Fibroblast of skin of right quadriceps (primary cell): ENCODE measurements around the gene CAMK1D.
"Not testable (repeated sequence)": the region's sequence is repeated elsewhere in the genome, so short reads cannot be mapped to it uniquely, and the experiment has no call there.

Source experiments
- DNase-seq: peaks from one replicate; pipeline ENCODE4 v3.0.0-alpha.2; 2013

Gene CAMK1D

DNA sequence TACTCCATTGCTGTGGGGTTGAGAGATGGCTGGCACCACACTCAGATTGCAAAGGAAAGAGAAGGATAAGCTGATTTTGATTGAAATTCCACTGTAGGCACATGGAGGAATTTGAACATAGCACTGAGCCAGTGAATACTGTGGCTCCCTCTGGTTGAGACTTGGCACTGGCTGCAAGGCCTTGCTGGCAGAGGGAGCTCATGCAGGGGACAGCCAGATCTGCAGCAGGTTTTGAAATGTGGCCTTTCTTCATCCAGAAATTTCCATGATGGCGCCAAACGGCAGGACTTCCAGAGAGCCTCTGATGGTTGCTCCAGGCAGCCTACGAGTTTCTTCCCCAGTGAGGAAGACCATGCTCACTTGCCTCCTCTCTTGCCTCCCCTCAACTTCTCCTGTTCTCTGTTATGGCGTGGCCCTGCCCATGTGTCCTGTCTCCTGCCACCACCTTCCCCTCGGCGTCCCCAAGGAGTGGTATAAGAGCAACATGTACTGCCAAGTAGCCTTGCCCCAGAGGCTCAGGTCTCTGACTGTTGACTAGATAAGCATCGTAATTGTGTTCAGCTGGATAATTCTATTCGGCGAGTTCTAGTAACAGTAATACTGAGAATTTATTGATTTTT, 386.6 kb downstream of the CAMK1D start:
- no peak for DNase-seq

DNA sequence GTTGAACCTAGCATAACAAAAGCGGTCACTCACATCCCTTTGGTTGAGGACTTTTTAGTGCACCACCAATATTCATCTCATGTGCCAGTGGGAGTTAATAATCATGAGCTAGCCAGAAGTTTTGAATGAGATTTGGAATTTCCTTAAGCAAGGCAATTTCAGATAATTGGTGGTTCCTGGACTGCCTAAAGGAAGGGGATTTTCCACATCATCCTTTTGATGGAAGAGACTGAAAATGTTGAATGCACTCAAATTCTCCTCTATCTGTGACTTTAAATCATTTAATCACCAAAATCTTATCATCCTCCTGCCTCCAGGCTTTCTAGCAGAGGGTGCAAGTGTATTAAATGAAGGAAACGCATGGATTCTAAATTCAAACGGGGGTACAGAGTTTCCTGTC, 391.5 kb downstream of the CAMK1D start:
- DNase-seq = no peak

DNA sequence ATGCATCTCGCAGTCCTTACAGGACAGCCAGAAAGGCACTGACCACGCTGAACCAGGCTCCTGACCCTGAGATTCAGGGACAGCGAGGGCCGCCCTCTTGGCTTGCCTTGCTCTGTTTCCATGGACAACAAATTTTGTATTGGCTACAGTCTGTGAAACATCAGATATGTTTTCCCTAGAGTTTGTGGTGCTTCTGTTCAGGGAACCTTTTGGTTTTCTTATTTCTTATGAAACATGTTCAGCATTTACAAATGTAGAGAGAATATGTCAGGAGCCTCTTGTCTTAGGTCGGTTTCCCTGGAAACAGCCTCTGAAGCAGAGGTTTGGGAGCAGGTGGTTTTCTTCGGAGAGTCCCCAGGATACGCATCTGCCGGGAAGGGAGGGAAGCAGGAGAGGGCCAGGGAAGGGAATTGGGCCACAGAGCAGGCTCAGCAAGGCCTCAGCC, 392.0 kb downstream of the CAMK1D start:
- no peak for DNase-seq

DNA sequence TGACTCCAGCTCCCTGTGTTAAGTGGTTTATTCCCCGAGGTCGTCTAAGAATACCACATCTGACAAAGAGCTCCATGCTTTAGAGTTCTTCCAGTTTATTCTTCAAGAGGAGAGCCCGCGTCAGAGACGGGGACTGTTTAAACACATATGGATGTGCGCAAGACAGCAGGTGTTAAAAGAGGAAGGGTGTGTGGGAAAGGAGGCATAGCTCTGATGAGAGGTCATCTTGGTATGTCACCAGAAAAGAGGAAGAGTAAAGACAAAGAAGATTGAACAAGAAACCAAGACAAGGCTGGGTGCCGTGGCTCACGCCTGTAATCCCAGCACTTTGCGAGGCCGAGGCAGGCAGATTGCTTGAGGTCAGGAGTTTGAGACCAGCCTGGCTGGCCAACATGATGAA, 393.4 kb downstream of the CAMK1D start:
- no peak for DNase-seq

DNA sequence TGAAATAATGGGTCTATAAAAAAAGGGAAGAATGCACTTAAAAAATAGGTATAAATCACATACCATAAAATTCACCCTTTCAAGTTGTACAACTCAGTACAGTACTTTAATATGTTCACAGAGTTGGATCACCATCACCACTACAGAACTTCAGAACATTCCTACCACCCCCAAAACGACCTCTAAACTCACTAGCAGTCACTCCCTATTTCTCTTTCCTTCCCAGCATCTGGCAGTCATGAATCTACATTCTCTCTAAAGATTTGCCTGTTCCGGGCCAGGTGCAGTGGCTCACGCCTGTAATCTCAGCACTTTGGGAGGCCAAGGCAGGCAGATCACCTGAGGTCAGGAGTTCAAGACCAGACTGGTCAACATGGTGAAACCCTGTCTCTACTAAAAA, 394.1 kb downstream of the CAMK1D start:
- DNase-seq = not testable (repeated sequence)

DNA sequence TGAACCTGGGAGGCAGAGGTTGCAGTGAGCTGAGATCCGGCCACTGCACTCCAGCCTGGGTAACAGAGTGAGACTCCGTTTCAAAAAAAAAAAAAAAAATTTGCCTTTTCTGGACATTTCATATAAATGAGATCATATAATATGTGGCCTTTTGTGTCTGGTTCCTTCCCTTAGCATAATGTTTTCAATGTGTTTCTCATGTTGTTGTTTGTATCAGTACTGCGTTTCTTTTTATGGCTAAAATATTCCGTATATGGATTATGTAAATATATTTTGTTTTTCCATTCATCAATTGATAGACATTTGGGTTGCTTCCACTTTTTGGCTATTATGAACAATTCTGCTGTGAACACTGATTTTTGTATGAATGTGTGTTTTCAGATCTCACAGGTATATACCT, 394.6 kb downstream of the CAMK1D start:
- no peak for DNase-seq

DNA sequence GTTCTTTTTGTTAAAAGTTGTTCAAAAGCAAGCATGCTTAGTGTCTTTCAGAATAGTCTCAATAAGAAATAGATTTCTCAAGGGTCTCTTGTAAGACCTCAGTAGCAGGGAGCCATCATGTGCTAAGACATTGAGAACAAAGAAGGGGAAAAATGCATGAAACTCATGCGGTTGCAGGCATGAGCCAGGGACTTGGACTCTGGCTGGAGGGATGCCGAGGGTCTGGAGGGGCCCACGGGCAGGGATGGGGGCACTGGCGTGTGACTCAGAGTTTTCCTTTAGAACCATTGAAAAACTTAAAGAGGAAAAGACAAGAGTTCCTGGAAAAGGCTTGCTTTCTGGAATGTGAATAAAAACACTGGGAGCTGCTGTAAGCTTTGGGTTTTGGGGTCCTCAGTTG, 398.8 kb downstream of the CAMK1D start:
- no peak for DNase-seq

DNA sequence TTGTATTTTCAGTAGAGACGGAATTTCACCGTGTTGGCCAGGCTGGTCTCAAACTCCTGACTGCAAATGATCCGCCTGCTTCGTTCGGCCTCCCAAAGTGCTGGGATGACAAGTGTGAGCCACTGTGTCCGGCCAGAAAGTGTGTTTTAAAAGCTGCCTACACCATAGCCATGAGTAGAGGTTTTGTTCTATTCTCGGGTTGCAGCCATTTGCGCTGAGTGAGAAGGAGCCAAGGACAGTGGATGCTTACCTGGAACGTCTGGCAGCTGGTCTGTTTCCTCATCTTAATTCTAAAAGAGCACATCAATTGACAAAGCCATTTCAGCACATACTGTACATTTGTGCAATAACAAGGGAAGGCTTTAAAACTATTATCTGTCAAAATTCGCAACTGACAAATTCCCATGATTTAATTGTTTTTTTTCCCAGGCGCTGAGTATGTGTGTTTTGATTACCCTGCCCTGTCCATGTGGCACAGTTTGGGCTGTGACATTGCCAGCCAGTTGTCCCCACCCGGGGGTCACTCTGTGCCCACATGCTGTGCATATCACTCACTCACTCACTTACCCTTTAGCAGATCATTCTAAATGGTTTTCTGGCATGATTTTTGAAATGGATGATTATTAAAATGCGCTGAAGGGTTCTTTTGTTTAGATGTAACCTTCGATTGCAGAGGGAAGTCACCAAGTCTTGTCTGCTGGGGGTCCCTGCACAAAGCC, 400.6 kb downstream of the CAMK1D start:
- DNase-seq = no peak

DNA sequence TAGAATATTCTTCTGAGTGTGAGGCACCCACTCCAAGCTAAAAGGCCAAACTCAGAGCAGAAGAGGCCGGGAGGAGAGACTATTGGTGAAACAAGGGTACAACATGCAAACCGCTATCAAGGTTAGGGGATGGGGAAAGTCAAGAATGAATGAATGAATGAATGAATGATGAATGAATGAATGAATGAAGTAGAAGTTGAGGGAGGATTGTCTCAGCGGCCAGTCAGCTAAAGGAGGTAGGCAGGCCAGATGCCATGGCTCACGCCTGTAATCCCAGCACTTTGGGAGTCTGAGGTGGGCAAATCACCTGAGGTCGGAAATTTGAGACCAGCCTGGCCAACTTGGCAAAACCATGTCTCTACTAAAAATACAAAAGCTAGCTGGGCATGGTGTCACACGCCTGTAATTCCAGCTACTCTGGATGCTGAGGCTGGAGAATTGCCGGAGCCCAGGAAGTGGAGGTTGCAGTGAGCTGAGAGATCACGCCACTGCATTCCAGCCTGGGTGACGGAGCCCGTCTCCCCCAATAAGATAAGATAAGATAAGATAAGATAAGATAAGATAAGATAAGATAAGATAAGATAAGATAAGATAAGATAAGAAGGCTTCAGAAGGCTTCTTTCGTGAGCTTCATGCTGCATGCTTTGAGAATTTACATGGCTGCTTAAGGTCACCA, 401.3 kb downstream of the CAMK1D start:
- no peak for DNase-seq

DNA sequence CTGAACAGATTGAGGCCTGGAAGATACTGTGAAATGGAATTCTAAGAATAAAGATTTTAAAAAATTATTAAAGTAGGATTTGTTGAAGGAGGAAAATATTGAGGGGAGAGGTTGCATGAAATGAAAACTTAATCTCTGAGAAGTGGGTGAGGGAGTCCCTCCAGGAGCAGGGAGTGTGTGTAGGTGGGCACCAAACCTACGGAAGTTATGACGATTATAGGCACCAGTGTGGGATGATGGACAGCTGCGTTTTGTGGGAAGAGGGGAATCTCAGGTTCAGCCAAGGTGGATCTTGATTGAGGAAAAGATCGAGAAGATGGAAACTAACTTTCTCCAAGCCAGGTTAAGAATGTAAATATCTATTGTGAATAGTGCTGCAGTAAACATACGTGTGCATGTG, 405.7 kb downstream of the CAMK1D start:
- DNase-seq = no peak

DNA sequence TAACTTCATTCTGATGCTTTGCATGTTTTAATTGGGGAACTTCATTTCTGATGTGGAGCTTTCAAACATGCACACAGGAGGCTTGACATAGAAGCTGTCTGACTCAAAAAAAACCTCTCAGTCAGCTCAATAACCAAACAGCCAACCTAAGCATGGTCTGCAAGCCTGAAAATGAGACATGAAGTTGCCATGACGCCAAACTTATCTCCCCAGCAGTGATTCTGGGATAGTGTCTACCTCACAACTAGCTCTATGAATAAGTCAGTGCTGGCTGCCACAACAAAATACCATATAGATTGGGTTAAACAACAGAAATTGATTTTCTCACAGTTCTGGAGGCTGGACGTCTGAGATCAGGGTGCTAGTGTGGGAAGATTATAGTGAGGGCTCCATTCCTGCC, 408.0 kb downstream of the CAMK1D start:
- no peak for DNase-seq

DNA sequence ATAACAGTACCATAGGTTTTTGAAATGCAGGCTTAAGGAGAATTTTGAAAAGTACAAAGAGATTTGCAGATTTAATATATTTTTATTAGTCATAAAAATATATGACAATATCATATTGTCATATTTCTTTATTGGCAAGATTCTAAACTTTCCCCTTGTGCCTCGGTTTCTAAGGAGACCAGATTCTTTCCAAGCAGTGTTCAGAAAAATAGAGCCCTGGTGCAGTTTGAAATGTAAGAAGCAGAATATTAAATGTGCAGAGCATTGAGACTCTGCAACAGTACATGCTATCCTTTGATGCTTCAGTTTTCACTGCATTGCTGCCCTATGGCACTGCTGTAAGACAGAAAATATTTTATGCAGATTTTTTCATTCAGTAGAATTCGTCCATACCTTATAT, 408.9 kb downstream of the CAMK1D start:
- no peak for DNase-seq

DNA sequence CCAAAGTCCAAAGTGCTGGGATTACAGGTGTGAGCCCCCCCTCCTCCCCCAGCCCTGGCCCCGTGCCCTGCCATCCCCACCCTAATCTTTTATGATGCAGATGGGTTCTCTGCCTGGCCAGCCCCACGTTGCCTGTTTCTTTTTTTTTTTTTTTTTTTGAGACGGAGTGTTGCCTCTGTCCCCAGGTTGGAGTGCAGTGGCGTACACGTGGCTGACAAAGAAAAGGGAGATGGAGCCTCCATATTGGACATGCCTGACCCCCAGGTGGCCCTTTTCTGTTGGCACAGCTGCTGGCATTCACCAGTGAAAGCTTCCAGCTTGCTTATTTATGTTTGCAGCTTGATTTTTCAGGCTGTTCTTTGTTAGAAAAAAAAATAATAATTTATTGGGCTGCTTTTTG, 416.9 kb downstream of the CAMK1D start:
- no peak for DNase-seq

DNA sequence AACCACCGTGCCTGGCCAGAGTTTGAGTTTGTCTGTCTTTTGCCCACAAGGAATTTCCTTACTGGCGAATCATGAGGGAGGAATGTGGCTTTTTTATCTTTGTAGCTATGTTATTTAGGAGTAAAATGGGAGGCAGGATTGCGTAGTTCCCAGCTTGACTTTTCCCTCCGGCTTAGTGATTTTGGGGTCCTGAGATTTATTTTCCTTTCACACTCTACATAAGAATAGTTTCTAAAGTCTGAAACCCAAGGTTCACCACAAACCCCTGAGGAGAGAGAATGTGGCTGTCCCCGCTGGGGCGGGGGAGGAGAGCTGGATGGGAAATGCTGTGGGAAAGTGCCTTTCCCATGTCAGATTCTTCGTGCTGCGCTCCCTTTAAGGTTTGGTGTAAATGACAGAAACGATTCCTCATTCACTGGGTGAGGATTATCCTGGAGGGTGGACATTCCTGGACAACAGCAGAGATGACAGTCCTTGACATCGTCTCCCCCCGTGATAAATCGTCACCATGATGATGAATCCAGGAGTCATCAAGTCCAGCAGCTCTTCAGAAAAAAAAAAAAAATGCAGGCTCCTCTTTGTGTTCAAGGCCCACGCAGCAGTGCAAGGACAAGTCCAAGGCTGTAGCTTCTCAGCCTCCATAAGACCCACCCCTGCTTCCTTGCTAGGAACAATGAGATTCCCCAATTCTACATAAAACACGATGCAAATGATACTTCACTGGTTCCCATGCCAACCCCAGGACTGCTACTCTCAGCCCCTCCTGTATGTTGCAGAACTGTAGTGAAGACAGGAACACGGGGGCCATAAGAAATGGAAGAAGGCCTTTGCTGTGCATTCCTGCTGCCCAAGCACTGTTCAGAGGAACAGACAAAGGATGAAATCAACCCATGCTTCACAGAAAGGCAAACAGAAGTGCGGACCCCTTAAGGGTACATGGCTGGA, 419.1 kb downstream of the CAMK1D start:
- peak; percentile 54 for DNase-seq

DNA sequence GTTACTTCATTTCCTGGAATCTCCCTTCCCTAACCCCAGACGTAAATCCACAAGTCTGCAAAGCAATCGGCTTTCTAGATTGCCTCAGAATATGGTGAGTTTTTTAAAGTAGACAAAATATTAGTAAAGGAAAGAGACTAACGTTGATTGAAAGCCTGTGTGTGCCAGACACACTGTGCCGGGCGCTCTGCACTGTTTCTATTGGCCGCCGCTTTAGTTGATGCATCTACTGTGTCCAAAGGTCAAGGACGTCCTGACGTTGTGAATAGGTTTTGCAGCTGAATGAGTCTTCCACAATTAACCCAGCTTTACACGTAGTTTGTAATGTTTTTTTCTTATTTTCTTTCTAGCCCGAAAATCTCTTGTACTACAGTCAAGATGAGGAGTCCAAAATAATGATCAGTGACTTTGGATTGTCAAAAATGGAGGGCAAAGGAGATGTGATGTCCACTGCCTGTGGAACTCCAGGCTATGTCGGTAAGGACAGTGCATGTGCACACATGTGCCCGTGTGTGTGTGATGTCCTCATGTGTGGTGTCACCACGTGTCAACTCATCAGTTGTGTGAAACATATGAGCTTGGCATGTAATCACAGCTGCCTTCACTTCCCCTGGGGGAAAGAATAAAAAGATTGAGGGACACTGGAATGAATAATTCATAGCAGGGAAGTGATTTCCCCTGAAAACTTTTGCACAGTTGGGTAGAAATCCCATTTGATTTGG, 420.1 kb downstream of the CAMK1D start:
- no peak for DNase-seq

DNA sequence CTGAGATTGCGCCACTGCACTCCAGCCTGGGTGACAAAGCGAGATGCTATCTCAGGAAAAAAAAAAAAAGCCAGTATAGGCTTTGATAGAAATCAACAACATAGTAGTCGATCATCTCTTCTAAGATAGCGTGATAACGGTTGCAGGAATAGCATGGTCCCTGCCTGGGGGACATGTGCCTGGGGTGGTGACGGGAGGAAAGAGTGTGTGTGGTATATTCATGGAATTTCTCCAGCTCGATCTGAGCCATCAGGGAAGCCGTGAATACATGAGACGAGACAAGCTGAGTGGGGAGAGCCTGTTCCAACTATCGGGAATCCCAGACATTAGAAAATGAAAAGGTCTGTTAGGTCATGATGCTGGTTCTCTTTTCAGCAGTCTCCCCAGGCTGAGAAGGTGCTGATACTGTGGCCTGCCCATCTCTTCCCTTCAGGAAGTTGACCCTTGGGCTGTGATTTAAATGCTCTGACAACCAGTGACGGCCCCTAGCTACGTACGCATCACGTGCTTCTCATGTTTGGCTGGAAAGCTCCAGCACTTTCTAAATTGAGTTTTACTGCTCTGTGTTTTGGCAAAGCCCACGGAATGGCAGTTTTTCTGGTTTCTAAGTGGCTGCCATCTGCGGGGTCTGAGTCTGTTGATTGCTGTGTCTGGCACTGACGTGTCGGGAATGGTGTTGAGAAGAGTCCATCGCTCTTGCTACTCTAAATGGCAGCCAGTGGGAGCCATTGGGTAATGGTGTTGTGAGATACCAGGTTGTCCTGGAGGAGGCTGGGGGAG, 422.8 kb downstream of the CAMK1D start:
- no peak for DNase-seq

DNA sequence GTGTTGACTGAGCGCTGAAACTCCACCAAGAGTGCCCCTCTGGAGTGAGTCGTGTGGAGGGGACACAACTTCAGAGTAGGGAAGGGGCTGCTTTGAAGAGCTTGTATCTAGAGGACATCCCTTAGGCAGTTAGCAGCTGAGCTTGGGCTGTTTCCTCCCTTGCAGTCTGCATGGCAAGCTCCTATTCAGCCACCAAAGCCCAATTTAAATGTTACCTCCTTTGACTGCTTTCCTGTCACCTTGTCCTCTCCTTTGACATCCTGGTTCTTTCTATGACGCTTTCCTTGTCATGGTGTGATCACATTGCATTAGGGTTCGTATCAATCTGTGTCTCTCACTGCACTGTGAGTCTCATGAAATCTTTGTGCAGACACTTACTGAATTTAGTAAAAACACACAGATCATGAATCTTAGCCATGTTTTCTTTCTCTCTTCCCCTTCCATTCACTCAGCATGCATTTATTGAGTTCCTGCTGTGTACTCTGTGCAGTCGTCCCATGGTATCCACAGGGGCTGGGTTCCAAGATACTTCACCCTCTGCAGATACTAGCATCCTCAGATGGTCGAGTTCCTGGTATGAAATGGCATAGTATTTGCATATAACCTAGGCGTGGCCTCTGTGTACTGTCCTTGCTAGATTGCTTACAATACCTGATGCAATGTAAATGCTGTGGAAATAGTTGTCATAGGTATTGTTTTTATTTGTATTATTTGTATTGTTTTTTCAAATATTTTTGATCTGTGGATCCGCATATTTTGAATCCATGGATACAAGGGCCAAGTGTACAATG, 423.6 kb downstream of the CAMK1D start:
- DNase-seq = no peak

DNA sequence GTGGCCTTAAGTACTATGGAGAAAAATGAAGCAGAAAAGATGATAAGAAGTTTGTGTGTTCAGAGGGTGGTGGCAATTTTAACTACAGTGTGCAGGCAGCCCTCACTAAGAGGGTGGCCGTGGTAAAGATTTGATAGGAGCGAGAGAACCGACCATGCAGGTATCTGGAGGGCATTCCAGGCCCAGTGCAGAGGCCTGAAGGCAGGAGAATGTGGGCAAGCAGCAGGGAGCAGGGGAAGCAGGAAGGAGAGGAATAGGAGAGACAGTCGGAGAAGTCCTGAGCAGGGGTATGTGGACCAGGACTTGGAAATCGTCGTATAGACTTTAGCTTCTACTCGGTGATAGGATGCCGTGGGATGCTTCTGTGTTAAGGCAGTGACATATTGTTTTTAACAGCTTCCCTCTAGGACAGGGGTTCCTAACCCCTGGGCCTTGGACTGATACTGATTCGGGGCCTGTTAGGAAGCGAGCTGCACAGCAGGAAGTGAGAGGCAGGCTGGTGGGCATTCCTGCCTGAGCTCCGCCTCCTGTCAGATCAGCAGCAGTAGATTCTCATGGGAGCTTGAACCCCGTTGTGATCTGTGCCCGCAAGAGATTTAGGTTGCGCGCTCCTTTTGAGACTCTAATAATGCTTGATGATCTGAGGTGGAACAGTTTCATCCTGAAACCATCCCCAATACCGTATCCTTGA, 425.0 kb downstream of the CAMK1D start:
- no peak for DNase-seq

DNA sequence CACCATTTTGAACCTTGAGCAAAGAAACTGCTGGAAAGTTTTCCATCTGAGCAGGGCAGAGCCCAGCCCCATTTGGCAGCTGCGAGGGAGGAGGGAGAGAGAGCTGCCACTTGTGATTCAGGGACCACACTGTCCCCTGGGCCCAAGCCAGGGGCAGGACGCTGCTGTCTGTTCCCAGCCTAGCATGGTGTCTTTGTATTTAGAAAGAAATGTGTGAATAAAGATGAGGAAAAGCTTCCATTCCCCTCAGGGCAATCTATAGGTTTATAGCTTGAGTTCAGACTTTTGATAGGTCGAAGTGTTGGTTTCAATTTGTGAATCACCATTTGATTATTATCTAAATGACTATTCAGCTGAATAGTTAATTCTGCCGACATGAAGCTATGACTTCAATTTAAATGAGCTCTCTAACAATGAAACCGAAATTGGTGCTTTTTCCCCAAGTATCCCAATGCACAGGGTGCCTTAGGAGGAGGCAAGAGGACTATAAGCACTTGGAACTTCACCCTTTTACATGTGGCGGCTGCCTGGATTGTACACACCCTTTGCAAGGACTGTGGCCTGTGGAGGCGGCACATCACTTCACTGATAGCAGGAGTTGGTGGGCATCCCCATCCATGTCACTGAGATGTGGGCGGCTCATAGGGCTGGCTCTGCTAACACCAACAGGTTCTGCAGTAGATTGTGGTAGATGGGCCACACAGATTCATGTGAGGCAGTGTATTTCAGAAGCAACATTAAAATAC, 428.7 kb downstream of the CAMK1D start:
- no peak for DNase-seq
